HT-29 (cell line): ENCODE results near the gene INVS. TPM values are rescaled to one million over a fixed set of nuclear protein-coding genes. Genes with fewer than 3 reads are reported as not detected.

ENCODE experiments used
- DNase-seq: peaks from one replicate; pipeline ENCODE4 v3.0.0-alpha.2; 2015; ENCODE audit warnings: low spot score
- total RNA-seq: library from RNA; depleted of rRNA; stranded (reverse); fragments of >200 nt; shearing (Covaris generic); gene quantifications from 2 replicates; pipeline ENCODE4 v1.2.3, GENCODE V29; 2014

The INVS gene
- total RNA-seq, 1 experiment from 2014 or later = 10.4 TPM

GRCh38 chr9:100277166-100277979 is 178.3 kb downstream of the INVS start:
- no peak for DNase-seq

GRCh38 chr9:100281066-100281465 is 182.0 kb downstream of the INVS start:
- no peak for DNase-seq

DNA sequence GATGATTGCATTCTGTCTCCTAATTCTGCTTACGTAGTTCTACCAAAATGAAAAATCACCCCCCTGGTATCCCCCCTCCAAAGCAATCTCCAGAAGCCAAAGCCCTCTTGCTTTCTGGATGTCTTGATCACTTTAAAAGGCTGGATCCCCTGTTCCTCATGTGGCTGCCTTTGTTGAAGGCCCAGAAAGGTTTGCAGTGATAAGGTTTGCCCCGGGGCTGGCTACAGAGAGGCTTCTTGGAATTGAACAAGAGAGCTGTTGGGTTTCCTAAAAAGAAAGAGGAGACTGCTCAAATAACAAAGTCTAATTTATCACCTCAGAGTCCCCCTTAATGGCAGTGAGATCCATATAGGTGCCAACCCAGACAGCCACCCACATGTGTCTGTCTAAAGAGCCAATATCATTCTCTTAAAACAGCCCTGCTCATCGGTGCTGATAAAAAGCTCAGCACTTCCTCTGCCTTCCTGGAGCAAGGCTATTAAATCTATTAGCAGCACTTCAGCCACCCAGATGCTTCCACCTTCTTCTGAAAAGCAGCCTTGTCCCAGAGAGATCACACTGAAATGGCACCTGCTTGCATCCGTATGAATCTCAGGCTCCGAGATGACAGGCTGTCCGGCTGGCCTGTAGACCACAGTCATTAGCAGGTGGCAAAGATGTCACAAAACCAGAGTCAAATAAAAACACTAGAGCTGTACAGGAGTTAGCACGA is 182.8 kb downstream of the INVS start:
- DNase-seq = no peak

DNA sequence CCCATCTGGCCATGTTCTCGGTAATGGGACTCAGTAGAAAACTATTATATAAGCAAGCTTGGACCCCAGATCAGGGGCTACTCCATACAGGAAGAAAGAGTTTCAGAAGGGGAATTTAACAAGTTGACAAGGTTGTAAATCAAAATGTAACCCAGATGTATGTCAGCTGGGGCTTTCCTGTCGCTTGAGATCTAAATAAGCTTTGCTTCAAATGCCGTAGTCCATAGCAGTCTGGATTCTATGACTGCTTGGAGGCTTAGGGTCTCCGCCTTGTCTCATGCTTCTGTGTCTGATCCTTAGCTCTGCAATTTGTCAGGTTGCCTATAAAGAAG is 183.3 kb downstream of the INVS start:
- no peak for DNase-seq

GRCh38 chr9:100284247-100284646 is 185.2 kb downstream of the INVS start:
- DNase-seq = no peak

GRCh38 chr9:100285080-100285479 is 186.0 kb downstream of the INVS start:
- no peak for DNase-seq

- no peak for DNase-seq
These were observed 186.6 kb downstream of the INVS start for GRCh38 chr9:100285601-100286000.

DNA sequence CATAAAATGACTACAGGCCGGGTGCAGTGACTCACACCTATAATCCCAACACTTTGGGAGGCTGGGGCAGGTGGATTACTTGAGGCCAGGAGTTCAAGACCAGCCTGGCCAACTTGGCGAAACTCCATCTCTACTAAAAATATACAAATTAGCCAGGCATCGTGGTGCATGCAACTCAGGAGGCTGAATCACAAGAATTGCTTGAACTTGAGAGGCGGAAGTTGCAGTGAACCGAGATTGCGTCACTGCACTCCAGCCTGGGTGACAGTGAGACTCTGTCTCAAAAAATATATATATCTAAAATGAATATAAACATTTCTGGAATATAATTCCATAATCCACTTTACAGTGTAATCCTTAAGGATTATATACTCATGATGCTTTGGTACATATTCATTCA is 187.2 kb downstream of the INVS start:
- no peak for DNase-seq

GRCh38 chr9:100287186-100287585 is 188.1 kb downstream of the INVS start:
- DNase-seq = no peak

DNA sequence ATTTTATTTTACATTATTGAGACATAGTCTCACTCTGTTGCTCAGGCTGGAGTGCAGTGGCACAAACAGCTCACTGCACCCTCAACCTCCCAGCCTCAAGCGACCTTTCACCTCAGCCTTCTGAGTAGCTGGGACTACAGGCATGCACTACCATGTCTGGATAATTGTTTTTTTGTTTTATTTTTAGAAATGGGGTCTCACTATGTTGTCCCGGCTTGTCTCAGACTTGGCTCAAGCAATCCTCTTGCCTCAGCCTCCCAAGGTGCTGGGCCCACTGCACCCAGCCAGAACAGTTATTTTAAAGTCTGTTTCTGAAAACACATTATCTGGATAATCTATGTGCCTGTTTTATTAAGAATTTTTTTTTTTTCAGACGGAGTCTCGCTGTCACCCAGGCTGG is 191.7 kb downstream of the INVS start:
- no peak for DNase-seq

- no peak for DNase-seq
These were observed 193.4 kb downstream of the INVS start for GRCh38 chr9:100292414-100292813.

GRCh38 chr9:100294341-100294740 is 195.3 kb downstream of the INVS start:
- DNase-seq = no peak

DNA sequence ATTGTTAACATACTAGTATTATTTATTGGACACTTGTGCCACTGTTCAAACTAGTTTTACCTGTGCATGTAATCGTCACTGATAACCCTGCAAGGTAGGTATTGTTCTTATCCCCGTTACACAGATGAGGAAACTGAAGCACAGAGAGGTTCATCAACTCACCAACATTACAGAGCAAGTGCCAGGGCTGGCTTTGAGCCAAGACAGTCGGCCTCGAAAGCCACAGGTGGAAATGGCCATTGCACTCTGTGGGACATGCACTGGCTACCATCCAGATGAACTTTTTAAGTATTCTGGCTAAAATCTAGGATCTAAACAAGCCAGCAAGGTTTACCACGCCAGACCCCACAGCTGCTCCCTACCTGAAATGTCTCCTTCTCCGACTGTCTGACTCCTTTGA is 195.8 kb downstream of the INVS start:
- DNase-seq = no peak

- no peak for DNase-seq
These were observed 196.2 kb downstream of the INVS start for GRCh38 chr9:100295240-100295639.

- no peak for DNase-seq
These were observed 197.4 kb downstream of the INVS start for GRCh38 chr9:100296407-100296806.

- no peak for DNase-seq
These were observed 199.3 kb downstream of the INVS start for GRCh38 chr9:100298378-100298777.

DNA sequence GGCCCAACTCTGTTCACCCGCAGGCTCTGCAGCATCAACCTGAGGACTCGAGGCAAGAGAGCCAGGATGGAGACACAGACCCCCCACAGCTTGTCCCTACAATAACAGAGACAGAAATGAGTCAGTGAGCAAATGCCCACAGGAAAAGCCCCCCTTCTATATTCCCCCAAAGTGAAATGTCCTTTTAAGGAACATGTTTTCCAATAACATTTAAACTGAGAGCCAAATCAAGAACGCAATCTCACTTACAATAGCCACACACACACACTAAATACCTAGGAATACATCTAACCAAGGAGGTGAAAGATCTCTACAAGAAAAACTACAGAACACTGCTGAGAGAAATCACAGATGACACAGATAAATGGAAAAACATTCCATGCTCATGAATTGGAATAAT is 204.7 kb downstream of the INVS start:
- no peak for DNase-seq

DNA sequence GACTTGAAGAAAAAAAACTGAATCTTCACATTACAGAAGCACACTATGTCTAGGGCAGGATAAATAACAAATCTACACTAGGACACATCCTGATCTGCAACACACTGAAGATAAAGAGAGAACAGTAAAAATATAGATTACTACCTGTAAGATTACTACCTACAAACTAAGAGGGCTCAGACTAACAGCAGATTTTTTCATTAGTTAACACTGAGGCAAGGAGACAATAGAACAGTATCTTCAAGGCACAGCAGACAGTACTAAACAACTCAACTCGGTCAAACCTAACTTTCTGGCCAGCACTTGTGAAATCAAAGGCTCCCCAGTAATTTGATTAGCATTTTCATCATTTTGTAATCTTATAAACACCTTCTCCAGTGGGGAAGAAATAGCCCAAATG is 207.2 kb downstream of the INVS start:
- no peak for DNase-seq

- no peak for DNase-seq
These were observed 208.0 kb downstream of the INVS start for GRCh38 chr9:100307080-100307479.

DNA sequence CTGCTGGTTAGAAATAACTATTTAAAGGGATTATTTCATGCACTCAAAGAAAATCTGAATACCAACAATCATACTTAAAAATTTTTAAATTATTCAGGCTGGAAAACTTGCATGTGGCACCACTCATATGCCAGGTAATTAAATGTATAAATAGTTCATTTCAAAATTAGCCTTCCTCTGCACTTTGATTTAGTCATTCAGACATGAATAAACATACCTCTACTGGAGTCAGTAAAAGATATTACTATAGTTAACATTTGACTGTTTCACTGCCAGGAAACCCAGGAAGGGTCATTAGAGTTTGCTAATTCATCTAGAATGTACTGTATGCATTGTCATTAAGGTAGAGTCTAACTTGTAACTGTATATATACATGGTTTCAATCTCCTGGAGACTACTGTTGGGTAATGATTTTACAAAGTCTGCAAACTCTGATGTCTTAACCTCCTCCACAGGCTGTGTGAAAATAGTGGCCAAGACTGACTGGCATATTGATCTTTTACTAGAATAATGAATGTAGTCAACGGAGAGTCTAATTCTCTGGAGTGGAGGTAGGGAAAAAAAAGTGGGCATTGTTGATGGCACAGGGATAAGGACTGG is 210.0 kb downstream of the INVS start:
- no peak for DNase-seq

DNA sequence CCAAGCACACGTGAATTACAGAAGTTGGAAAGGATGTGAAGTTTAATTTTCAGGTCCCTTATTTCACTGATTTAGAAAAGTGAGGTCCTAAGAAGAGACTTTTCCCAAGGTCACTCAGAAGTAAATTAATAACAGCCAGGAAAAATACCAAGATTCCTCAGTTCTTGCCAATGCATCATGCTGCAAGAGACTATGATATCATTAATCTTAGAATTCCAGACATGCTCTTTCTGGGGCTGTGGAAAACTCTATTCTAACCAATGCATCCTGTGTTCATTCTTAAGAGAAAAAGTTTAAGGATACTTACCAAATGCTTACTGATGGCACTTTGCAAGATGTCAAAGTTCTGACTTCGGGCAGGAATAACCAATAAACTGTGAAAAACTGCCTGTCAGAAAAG is 210.9 kb downstream of the INVS start:
- DNase-seq = no peak

- no peak for DNase-seq
These were observed 216.5 kb downstream of the INVS start for GRCh38 chr9:100315561-100315960.

GRCh38 chr9:100317706-100318105 is 218.7 kb downstream of the INVS start:
- no peak for DNase-seq
